EH (cell line): ENCODE results near the gene EDA.

Experiments
- DNase-seq: peaks from one replicate; pipeline ENCODE4 v3.0.0-alpha.2; 2015; ENCODE audit warnings: low read depth

The EDA gene

GRCh38 chrX:70026112-70026850, 410.4 kb downstream of the EDA start:
- DNase-seq, result peak; percentile 27

- no peak for DNase-seq
Measured at GRCh38 chrX:70026851-70027200, 410.9 kb downstream of the EDA start.

- no peak for DNase-seq
Measured at GRCh38 chrX:70029863-70030262, 413.9 kb downstream of the EDA start.

- DNase-seq, result peak; percentile 58
Measured at GRCh38 chrX:70030301-70030767, 414.4 kb downstream of the EDA start.

- no peak for DNase-seq
Measured at GRCh38 chrX:70032792-70033191, 416.9 kb downstream of the EDA start.

- peak; percentile 49 for DNase-seq
Measured at GRCh38 chrX:70033348-70034051, 417.6 kb downstream of the EDA start.

- DNase-seq, result no peak
Measured at GRCh38 chrX:70034646-70035045, 418.7 kb downstream of the EDA start.

- no peak for DNase-seq
Measured at GRCh38 chrX:70038515-70038914, 422.6 kb downstream of the EDA start.

GRCh38 chrX:70038951-70039350, 423.0 kb downstream of the EDA start:
- DNase-seq, result peak; percentile 18

- DNase-seq, result peak; percentile 44
Measured at GRCh38 chrX:70039758-70040157, 423.8 kb downstream of the EDA start.

- no peak for DNase-seq
Measured at GRCh38 chrX:70041993-70042392, 426.1 kb downstream of the EDA start.

GRCh38 chrX:70042399-70043371, 426.8 kb downstream of the EDA start:
- peak; percentile 36 for DNase-seq

- no peak for DNase-seq
Measured at GRCh38 chrX:70043685-70044084, 427.8 kb downstream of the EDA start.

GRCh38 chrX:70044541-70045245, 428.8 kb downstream of the EDA start:
- peak; percentile 40 for DNase-seq

GRCh38 chrX:70046978-70047377, 431.1 kb downstream of the EDA start:
- DNase-seq, result peak; percentile 58

GRCh38 chrX:70049406-70049805, 433.5 kb downstream of the EDA start:
- no peak for DNase-seq

GRCh38 chrX:70049925-70050324, 434.0 kb downstream of the EDA start, which contains the start of gene AWAT2:
TSS of gene AWAT2 (minus strand) at chrX:70049938. CDS start at chrX:70049932, 6 bp downstream.
- no peak for DNase-seq

GRCh38 chrX:70052895-70053615, 437.1 kb downstream of the EDA start:
- no peak for DNase-seq

- no peak for DNase-seq
Measured at GRCh38 chrX:70054391-70054790, 438.5 kb downstream of the EDA start.

GRCh38 chrX:70062076-70062475, 446.2 kb downstream of the EDA start, which contains the start of gene OTUD6A:
TSS of gene OTUD6A (plus strand) at chrX:70062457. CDS start at chrX:70062525, 68 bp downstream.
- DNase-seq, result no peak
